ENCODE data around the gene RERE.

- TF ChIP-seq CTCF (IDR thresholded peaks at IDR 0.05; ENCODE audit: extremely low read depth in 1 of 2, insufficient read depth in 1 of 2, low read depth in 1 of 2, low read length in 2 of 2) (no peak), POLR2AphosphoS5 (IDR thresholded peaks at IDR 0.05; ENCODE audit: insufficient read depth, low read depth, low read length) (no peak), POLR2A (IDR thresholded peaks at IDR 0.05; ENCODE audit: low read depth, low read length) (no peak), JUN (IDR thresholded peaks at IDR 0.05; ENCODE audit: borderline replicate concordance, insufficient read depth, insufficient read length, low read depth) (no peak)
Measured at GRCh38 chr1:8352886-8353785, 464.3 kb downstream of the RERE start.
